ENCODE data around the gene HMCN1.

DNA sequence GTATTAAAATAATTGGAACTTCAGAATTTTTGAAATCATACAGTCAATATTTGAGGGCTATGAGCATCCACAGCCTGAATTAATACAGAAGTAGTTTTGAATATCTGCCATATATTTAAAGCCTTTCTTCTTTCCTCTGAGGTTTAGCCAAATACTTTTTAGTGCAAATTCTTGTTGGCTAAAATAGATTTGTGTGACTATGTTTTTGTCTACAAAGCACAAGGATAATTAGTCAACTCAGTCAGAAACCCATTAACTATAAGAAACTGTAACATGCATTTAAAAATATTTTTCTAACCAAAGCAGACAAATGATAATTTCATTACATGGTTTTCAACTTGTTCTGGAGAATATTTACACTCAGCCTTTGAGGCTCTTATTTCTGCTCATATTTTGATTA lies 408.7 kb downstream of the HMCN1 start:
- TF ChIP-seq, protein P1, sequence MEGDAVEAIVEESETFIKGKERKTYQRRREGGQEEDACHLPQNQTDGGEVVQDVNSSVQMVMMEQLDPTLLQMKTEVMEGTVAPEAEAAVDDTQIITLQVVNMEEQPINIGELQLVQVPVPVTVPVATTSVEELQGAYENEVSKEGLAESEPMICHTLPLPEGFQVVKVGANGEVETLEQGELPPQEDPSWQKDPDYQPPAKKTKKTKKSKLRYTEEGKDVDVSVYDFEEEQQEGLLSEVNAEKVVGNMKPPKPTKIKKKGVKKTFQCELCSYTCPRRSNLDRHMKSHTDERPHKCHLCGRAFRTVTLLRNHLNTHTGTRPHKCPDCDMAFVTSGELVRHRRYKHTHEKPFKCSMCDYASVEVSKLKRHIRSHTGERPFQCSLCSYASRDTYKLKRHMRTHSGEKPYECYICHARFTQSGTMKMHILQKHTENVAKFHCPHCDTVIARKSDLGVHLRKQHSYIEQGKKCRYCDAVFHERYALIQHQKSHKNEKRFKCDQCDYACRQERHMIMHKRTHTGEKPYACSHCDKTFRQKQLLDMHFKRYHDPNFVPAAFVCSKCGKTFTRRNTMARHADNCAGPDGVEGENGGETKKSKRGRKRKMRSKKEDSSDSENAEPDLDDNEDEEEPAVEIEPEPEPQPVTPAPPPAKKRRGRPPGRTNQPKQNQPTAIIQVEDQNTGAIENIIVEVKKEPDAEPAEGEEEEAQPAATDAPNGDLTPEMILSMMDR (IDR thresholded peaks at IDR 0.05), result no peak
- no peak for TF ChIP-seq ZFX (IDR thresholded peaks at IDR 0.05; ENCODE audit: borderline replicate concordance)

Measured in 22Rv1 (cell line).